ENCODE results near the gene ZNF212.

The ZNF212 gene

DNA sequence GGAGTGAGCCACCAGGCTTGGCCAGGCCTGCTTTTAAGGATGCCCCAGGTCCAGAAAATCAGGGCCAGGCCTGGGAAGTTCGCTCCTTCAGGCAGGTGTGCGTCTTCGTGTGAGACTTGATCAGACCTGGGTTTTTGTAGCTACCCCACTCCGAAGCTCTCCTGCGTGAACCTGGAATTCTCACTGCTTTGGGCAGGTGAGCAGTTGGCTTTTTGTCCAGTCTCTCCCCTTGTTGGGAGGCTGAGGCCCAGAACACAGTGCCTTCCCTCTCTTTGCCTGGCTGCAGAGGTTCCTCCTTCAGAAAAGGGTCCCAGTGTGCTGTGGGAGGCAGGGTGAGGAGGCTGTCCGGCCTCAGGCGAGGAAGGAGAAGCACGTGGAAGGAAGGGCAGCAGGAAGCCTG lies 49.8 kb downstream of the ZNF212 start:
- no peak for DNase-seq

DNA sequence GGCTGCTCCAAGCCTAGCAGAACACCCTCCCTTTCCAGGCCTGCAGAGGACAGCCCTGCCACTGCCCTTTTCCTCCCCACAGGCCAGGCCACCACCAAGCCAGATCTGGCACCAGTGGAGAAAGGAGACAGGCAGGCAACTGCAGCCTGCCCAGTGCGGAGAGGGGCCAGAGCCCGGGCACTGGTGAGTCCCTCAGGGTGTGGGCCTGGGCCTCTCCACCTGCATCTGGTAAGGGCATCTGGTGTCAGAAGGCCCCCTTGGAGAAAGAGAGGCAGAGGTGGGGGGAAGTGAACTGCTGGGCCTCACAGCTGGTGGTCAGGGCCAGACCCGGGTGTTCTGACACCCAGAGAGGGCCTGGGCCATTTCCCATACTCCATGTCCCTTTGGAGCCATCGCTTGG lies 50.4 kb downstream of the ZNF212 start:
- no peak for DNase-seq

DNA sequence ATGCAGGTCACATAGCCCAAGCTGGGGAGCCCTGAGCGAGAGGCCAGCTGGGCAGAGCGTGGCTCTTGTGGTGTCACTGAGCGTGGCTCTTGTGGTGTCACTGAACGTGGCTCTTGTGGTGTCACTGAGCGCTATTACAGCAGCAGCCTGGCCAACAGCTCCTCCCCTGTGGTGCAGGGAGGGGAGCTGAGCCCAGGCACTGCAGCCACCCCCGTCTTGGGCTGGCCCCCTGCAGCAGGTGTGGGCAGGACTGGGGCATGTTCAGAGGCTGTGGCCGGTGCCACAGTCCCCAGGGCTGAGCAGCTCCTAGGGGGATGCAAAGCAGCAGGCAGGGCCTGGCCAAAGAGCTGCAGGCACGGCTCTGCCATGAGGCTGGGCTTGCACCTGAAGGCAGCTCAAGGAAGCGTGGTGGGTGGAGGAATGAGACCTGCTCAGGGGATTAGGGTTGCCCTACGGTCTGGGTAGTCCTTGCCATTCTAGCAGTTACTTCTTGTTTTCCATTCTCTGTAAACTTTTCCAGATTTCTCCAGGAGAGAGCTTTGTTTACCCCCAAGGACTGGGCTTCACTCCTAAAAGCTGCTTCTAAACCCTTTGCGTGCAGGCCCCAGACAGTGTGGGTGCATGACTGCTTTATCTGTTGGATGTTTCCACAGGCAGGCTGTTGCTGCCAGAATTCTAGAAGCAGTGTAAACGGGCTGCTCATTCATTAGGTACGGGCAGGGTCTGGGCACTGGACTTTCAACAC lies 51.8 kb downstream of the ZNF212 start:
- DNase-seq, result no peak

DNA sequence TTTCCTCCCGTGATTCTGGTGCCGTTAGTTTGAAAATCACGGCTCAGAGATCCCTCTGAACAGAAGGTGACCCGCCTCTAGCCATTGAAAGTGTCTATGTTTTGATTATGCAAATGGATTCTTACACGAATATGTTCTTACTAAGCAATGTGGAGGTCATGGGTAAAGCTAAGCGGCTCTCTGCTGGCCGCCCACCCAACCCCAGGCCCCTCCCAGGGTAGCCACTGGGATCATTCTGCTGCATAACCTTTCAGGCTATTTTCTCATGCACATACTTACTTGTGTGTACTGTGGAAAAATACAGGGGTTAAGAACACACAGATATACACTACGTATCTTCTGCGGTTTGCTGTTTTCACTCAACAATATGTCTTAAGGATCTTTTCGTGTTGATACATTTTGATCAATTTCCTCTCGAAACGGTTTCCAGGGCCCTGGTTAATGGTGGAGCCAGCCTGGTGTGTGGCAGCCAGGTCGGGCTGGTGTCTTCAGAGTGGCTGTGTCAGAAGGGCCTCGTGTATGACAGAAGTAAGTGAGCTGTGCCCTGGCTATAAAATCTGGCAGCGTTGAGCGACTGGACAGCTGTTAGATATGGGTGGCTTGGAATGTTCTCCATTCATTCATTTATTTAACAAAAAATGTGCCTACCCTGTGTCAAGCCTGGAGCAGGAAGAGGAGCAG lies 52.5 kb downstream of the ZNF212 start:
- DNase-seq, result no peak

DNA sequence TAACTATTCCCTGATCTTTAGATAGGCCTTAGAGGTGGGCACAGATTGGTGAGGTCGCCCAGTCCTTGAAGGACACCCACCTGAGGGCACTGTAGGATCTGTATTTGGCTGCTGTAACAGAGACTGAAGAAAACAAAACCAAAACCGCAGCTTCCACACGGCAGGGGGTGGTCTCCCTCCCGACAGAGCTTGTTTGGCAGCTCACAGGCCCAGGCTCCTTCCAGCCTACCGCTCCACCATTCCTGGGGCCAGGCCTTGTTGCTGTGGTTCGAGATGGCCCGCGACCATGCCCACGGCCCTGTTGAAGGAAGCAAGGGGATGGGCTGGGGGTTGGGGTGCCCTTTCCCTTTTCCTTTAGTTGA lies 53.0 kb downstream of the ZNF212 start:
- DNase-seq, result no peak

DNA sequence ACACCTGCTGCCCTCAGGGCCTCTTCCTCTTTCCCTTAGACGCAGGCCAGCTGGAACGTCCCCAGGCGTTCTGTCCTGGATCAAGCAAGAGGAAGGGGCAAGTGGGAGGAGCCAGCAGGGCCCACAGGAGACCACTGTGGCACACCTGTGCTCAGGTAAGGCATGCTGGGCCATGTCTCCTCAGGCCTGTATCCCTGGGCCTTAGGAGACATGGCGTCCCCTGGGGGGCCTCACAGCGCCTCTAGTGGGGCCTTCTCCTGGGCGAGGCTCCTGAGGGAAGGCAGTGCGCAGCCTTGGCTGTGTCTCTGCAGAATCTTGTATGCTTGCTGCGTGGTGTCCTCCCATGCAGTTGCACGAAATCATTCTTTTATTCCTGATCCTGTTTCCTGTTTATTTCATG lies 53.9 kb downstream of the ZNF212 start:
- no peak for DNase-seq

DNA sequence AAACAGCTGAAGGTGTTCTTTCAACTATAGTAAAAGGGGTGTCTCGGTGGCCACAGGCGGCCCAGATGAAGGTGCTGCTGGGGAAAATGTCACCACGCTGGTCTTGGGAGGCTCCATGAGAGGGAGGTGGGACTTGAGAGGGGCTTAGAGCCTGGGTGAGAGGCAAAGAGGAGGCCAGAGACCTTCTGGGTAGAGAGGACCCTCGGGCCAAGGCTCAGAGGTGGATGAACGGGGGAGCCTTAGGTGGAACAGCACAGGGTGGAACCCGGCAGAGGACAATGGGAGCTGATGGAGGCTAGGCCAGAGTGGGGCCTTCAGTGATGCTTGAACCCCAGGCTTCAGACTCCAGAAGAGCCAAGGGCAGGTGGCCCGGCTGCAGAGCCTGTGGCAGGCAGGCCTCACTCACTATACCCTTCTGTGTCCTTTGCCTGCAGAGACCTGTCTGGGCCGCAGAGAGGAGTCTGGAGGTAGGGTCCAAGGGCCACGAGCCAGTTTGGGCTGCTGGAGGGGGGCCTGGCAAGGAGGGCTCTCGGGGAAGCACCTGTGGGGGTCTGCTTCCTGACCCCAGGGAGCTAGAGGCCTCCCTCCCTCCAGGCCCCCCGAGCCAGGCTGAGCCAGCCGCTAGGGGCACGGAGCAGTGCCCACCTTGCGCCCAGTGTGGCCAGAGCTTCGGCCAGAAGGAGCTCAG lies 54.6 kb downstream of the ZNF212 start:
- no peak for DNase-seq

DNA sequence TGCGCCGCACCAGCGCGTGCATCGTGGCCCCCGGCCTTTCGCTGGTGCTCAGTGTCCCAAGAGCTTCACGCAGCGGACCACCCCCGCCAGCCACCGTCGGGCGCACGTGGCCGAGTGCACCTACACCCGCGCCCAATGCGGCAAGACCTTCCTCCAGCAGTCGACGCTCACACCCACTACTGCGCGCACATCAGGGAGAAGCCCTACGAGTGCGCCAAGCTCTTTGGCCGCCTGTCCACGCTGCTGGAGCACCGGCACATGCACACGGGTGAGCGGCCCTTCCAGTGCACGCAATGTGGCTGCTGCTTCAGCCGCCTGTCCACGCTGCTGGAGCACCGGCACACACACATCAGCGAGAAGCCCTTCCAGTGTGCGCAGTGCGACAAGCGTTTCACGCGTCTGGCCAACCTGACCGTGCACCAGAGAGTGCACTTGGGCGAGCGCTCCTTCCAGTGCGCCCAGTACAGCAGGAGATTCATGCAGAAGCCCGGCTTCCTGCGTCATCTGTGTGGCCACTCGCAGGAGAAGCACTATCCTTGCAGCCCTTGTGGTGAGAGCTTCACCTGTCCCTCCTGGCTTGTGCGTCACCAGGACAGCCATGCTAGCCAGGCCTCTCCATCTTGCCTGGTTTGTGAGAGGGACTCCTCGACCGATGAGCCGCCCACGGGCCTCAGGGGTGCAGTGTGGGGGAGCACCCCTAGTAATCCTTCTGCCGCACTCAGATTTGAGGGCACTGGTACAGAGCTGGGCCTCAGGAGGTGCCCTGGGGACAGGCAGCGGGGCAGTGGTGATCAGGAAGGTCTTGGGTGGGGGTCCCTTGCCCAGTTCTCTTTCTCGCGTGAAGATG lies 55.4 kb downstream of the ZNF212 start:
- DNase-seq, result no peak

DNA sequence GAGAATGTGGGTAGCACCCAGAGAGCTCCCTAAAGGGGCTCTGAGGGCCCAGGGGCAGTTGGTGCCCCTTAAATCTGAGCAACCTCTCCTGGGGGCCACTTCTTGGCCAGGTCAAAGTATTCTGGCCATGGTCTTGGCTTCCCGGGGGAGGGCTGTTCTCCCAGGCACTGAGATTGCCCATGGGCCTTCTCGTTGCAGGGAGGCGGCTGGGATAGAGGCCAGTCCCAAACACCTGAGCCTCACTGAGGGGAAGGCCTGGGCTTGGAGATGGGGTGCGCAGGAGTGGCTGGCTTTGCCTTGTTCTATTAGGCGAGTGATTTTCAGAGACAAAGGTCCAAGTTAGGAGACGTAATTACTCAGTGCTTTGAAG lies 56.0 kb downstream of the ZNF212 start:
- DNase-seq, result no peak

DNA sequence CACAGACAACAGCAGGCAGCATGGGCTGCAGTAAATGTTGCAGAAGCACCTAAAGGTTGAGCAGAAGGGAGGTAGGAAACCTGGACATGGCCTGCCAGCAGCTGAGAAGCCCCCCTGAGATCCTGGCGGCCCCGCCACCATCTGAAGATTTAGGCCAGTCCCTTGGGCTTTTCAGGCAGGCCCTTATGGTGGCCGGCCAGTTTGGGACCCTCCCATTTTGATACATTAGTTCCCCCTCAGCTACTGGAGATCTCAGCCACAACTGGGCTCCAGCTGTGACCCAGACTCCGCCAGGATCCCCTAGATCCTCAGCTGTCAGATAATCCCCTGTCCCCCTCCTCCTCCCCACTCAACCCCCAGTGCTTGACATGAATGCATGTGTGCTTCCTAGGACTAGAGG lies 56.9 kb downstream of the ZNF212 start:
- DNase-seq, result no peak

DNA sequence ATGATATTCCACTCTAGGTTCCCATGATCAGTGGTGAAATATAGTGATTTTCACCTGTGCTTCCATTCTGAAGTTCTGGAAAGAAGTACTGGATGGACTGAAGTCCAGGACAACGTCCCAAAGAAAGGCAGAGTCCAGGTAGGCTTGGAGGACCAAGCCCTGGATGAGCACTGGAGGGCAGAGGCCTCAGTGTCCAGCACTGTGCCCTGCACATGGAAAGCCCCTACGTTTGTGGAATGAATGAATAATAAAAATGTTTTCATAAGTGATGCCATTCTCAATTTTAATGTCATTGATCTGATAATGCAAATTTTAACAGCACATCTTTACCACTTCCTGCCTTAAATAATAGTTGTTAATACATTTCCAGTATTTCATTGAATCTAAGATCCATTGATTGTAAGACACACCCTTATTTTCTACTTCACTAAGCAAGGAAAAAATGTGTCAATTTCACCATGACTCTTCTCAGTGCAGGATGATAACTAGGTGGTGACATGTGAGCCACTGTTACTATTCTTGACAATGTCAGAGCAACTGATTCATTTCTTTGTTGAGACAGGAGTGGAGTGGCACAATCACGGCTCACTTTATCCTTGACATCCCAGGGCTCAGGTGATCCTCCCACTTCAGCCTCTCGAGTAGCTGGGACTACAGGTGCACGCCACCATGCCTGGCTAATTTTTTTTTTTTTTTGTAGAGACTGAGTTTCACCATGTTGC lies 57.7 kb downstream of the ZNF212 start:
- DNase-seq, result no peak

DNA sequence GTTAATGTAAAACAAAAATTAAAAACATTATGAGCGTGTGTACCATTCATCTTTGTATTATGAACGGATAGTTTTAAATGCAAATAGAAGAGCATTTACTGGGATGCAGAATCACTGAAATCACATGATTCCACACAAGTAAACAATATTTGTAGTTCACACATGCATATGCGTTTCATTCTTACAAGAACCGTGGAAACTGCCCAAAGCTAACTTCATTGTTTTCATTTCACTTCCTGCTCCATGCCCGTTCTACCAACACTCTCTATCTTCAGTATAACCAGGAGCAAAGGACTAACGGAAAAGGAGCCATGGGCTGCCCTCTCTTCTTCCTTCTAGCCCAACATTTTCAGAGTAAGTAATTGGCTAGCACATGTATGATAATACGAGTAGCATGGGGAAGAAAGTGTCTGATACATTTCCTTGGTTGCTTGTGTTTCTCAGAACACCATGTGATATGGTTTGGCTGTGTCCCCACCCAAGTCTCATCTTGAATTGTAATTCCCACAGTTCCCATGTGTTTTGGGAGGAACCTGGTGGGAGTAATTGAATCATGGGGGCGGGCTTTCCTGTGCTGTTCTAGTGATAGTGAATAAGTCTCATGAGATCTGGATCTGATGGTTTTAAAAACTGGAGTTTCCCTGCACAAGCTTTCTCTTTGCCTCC lies 61.3 kb downstream of the ZNF212 start:
- DNase-seq, result no peak

DNA sequence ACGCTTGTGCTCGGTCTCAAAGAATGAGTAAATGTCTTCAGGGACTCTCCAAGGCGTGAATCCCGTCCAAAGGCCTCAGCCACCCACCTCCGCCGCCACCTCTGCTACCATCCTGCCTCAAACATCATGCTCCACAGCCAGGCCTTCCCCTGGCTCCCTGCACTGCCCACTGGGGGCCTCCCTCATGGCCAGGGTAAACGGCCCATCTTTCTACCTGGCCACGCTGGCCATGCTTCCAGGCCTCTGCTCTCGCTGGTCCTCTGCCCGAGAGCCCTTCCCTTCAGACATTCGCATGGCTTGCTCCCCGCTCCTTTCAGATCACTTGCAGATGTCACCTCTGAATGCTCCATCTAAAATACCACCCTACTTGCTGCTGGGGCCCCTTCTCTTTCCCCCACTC lies 62.8 kb downstream of the ZNF212 start:
- no peak for DNase-seq

DNA sequence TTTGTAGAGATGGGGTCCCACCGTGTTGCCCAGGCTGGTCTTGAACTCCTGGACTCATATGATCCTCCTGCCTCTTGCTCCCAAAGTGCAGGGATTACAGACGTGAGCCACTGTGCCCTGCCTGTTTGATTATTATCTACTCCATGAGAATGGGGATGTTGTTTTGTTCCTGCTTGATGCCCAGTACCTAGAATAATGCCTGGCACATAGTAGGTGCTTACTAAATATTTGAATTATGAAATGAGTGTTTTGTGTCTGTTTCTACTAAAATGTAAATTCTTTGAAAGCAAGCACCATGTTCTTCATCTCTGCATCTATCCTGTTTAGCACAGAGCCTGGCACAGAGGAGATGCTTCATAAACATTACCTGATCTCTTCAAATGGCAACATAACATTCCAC lies 63.4 kb downstream of the ZNF212 start:
- DNase-seq, result no peak

DNA sequence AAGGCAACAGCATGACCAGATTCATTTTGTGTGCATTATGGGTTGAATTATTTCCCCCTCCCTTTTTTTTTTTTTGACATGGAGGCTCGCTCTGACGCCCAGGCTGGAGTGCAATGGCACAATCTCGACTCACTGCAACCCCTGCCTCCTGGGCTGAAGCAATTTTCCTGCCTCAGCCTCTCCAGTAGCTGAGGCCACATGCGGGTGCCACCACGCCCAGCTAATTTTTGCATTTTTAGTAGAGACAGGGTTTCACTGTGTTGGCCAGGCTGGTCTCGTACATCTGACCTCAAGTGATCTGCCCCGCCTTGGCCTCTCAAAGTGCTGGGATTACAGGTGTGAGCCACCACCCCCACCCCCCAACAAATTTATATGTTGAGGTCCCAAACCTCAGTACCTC lies 64.6 kb downstream of the ZNF212 start:
- no peak for DNase-seq
